Endothelial cell of umbilical vein (primary cell): Measurements from ENCODE around the gene CALML5. TPM values are rescaled to one million over a fixed set of nuclear protein-coding genes. Genes with fewer than 3 reads are reported as not detected.

Source experiments
- BruUV-seq: library from RNA; stranded (reverse); fragments of 400-500 nt; replicated peaks from 2 replicates; lab custom pipeline; 2021; lab: Mats Ljungman, UMichigan
- CTCF ChIA-PET: fragments of 300-600, 350-600 bp; sonication (Branson Sonifier 250); formaldehyde crosslinking; loops from one replicate; lab custom pipeline; 2021; ENCODE audit warnings: antibody characterized with exemption, inconsistent platforms; lab: Charles Lee
- POLR2A ChIA-PET: fragments of 300-600, 350-600 bp; sonication (Branson Sonifier 250); formaldehyde crosslinking; loops from one replicate; lab custom pipeline; 2021; ENCODE audit warnings: antibody characterized with exemption, inconsistent platforms; lab: Charles Lee
- DNase-seq: peaks from one replicate; pipeline ENCODE4 v3.0.0-alpha.2; 2011; ENCODE audit warnings: low read depth, low spot score
- FAIRE-seq: peaks from 2 replicates; lab custom pipeline; 2011; peaks lifted over from hg19 to GRCh38; lab: Jason Lieb, UNC
- H2AFZ ChIP-seq: 2 replicates; pipeline ENCODE4 v1.6.0; 2012; ENCODE audit warnings: low read depth, low read length, control low read depth, inconsistent platforms
- H3K27ac ChIP-seq: 2 replicates; pipeline ENCODE4 v1.5.1; 2011; ENCODE audit warnings: low read depth, mild to moderate bottlenecking, control low read depth, low read length, moderate library complexity; ENCODE audit not compliant: insufficient read depth
- H3K27me3 ChIP-seq, 2 experiments: 2 replicates each; pipeline versions ENCODE4 v1.6.0 to v1.6.1; 2011; ENCODE audit warnings: low read length in 2 of 2, mixed read lengths in 1 of 2; ENCODE audit not compliant: control insufficient read depth in 2 of 2, insufficient read depth in 2 of 2
- H3K36me3 ChIP-seq, 2 experiments: 2 replicates in 1 of 2; 3 replicates in 1 of 2; pipeline ENCODE4 v1.5.1; 2011; ENCODE audit warnings: low read length in 2 of 2, mild to moderate bottlenecking in 1 of 2, moderate library complexity in 1 of 2; ENCODE audit not compliant: control insufficient read depth in 2 of 2, insufficient read depth in 2 of 2; ENCODE audit errors: extremely low read depth in 1 of 2
- H3K4me1 ChIP-seq: 3 replicates; pipeline ENCODE4 v1.5.1; 2011; ENCODE audit warnings: mild to moderate bottlenecking, low read length; ENCODE audit not compliant: control insufficient read depth, insufficient read depth; ENCODE audit errors: extremely low read depth
- H3K4me2 ChIP-seq: 2 replicates; pipeline ENCODE4 v1.6.1; 2011; ENCODE audit warnings: low read length, control low read depth, mixed read lengths; ENCODE audit not compliant: insufficient read depth
- H3K4me3 ChIP-seq, 3 experiments: fragments of 200-600 bp in 1 of 3; sonication (generic), shearing (Covaris generic) in 1 of 3; replicated peaks in 1 of 3; 2 replicates each; pipeline ENCODE4 v1.5.1; 2011 to 2016; ENCODE audit warnings: control low read depth in 3 of 3, low read length in 3 of 3, mild to moderate bottlenecking in 2 of 3, inconsistent platforms in 1 of 3, low read depth in 1 of 3, moderate library complexity in 1 of 3; ENCODE audit not compliant: insufficient read depth in 1 of 3
- H3K79me2 ChIP-seq: 2 replicates; pipeline ENCODE4 v1.6.0; 2012; ENCODE audit warnings: low read length, inconsistent platforms; ENCODE audit not compliant: control insufficient read depth, insufficient read depth
- H3K9ac ChIP-seq: replicated peaks from 2 replicates; pipeline ENCODE3; 2011; ENCODE audit warnings: low read length, control low read depth; ENCODE audit not compliant: insufficient read depth; ENCODE audit errors: extremely low read depth
- H3K9me1 ChIP-seq: replicated peaks from 3 replicates; pipeline ENCODE4 v1.6.0; 2011; ENCODE audit warnings: mild to moderate bottlenecking, low read length; ENCODE audit not compliant: control insufficient read depth, insufficient read depth; ENCODE audit errors: extremely low read depth
- H3K9me3 ChIP-seq: replicated peaks from 2 replicates; pipeline ENCODE4 v1.5.1; 2012; ENCODE audit warnings: low read length, inconsistent platforms; ENCODE audit not compliant: control insufficient read depth, insufficient read depth
- H4K20me1 ChIP-seq: replicated peaks from 2 replicates; pipeline ENCODE3; 2011; ENCODE audit warnings: mild to moderate bottlenecking, low read length; ENCODE audit not compliant: control insufficient read depth, insufficient read depth; ENCODE audit errors: extremely low read depth
- EZH2 ChIP-seq: IDR thresholded peaks from 2 replicates; pipeline ENCODE4 v1.6.1; 2012; ENCODE audit warnings: borderline replicate concordance, low read depth, mild to moderate bottlenecking, moderate library complexity, low read length, inconsistent platforms; ENCODE audit not compliant: severe bottlenecking
- FOS ChIP-seq: IDR thresholded peaks from 2 replicates; pipeline ENCODE4 v1.6.1; 2011; ENCODE audit warnings: mild to moderate bottlenecking, low read length, moderate library complexity, borderline replicate concordance; ENCODE audit not compliant: insufficient read depth
- GATA2 ChIP-seq: IDR thresholded peaks from 2 replicates; pipeline ENCODE4 v1.7.0; 2011; ENCODE audit warnings: low read depth, mild to moderate bottlenecking, moderate library complexity, mixed read lengths, low read length; ENCODE audit not compliant: insufficient read length, insufficient read depth
- JUN ChIP-seq: IDR thresholded peaks from 2 replicates; pipeline ENCODE4 v1.6.1; 2011; ENCODE audit warnings: borderline replicate concordance, low read depth; ENCODE audit not compliant: insufficient read length, insufficient read depth
- MYC ChIP-seq: IDR thresholded peaks from one replicate; pipeline ENCODE4 v1.6.1; 2011; ENCODE audit warnings: mild to moderate bottlenecking, low read depth, low read length
- POLR2A ChIP-seq: IDR thresholded peaks from 2 replicates; pipeline ENCODE4 v1.6.1; 2012; ENCODE audit warnings: low read depth, mild to moderate bottlenecking, control low read depth, low read length
- POLR2AphosphoS5 ChIP-seq: IDR thresholded peaks from 2 replicates; pipeline ENCODE4 v1.6.1; 2012; ENCODE audit warnings: low read depth, mild to moderate bottlenecking, control low read depth, low read length, moderate library complexity; ENCODE audit not compliant: insufficient read depth
- dilution Hi-C: fragments of 300-500 bp; cut with MboI; formaldehyde crosslinking; loops from one replicate; pipeline ENCODE4 v1.15.0; 2019; ENCODE audit warnings: low sequenced_read_pairs; ENCODE audit not compliant: extremely low pct_ligation_motif_present
- intact Hi-C: fragments of 100-400 bp; cut with micrococcal nuclease; formaldehyde crosslinking; loops from one replicate; pipeline ENCODE4 v1.10.0; 2022
- polyA plus RNA-seq, 4 experiments: library from polyadenylated mRNA; depleted of rRNA in 3 of 4; stranded (reverse) in 3 of 4; unstranded in 1 of 4; fragments of >200 nt; gene quantifications; 2 replicates each; pipeline versions ENCODE4 v1.2.1 to v1.2.3, GENCODE V29; 2011 to 2012; ENCODE audit warnings: missing spikeins in 1 of 4
- total RNA-seq: library from RNA; stranded (reverse); gene quantifications from 2 replicates; pipeline ENCODE4 v1.2.3, GENCODE V29; 2021
- TF ChIP-seq, protein P1 (sequence below), 2 donors: IDR thresholded peaks; 1 replicate in 1 of 2; 2 replicates in 1 of 2; pipeline ENCODE4 v1.5.1; 2011; ENCODE audit warnings: low read length in 2 of 2, mild to moderate bottlenecking in 2 of 2, moderate library complexity in 2 of 2, control low read depth in 1 of 2, inconsistent platforms in 1 of 2, low read depth in 1 of 2; ENCODE audit not compliant: insufficient read depth in 1 of 2; ENCODE audit errors: extremely low read depth in 1 of 2

The CALML5 gene
- total and polyA plus RNA-seq, 2 donors (not counting 3 experiments of a cell fraction or from before 2014, with no cell fraction given) = not detected

DNA sequence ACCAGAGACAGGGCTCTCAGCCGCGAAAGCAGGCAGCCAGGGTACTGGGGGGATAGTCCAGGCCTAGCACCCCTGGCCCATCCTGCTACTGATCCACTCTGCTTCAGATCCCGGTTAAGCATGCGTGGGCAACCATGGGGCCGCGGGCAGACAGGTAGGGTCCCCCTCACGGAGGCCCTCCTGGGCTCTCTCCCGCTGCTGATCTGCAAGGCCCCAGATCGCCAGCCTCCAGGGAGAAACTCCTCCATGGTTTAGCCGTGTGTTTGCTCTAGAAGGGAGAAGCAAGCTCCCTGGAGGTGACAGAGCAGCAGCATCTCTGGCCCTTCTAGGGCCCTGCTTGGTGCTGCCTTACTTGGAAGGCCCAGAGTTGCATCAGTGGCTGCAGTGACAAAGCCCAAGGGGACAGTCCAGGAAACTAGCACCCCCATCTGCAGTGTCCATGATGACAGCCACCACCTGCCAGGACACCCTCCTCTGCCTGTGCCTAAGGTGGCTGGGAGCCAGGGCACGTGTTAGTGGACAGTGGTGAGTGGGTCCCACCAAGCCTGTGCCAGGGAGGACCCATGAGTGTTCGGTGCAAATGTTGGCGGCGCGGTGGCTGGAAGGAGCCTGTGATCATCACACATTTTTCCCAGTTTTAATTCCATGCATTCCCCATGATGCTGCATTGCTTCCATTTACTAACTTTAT, 29.2 kb downstream of the CALML5 start:
- TF ChIP-seq FOS (no peak), JUN (no peak), POLR2A (no peak), MYC (no peak), GATA2 (no peak), POLR2AphosphoS5 (no peak), EZH2 (no peak)
- TF ChIP-seq, protein P1, sequence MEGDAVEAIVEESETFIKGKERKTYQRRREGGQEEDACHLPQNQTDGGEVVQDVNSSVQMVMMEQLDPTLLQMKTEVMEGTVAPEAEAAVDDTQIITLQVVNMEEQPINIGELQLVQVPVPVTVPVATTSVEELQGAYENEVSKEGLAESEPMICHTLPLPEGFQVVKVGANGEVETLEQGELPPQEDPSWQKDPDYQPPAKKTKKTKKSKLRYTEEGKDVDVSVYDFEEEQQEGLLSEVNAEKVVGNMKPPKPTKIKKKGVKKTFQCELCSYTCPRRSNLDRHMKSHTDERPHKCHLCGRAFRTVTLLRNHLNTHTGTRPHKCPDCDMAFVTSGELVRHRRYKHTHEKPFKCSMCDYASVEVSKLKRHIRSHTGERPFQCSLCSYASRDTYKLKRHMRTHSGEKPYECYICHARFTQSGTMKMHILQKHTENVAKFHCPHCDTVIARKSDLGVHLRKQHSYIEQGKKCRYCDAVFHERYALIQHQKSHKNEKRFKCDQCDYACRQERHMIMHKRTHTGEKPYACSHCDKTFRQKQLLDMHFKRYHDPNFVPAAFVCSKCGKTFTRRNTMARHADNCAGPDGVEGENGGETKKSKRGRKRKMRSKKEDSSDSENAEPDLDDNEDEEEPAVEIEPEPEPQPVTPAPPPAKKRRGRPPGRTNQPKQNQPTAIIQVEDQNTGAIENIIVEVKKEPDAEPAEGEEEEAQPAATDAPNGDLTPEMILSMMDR (IDR thresholded peaks at IDR 0.05; ENCODE audit: extremely low read depth in 1 of 2, insufficient read depth in 1 of 2, low read depth in 1 of 2, low read length in 2 of 2) = no peak
- Histone ChIP-seq H3K4me3 (no peak overlapping the region), H2AFZ (no peak overlapping the region), H3K36me3 (no peaks in the 10 kb centered on the region), H3K4me1 (no peaks in the 10 kb centered on the region), H3K27ac (no peak overlapping the region), H3K4me2 (no peak overlapping the region), H3K9me3 (no peaks in the 10 kb centered on the region), H3K27me3 (no peaks in the 10 kb centered on the region), H3K9ac (no peak overlapping the region), H4K20me1 (no peaks in the 10 kb centered on the region), H3K79me2 (no peaks in the 10 kb centered on the region), H3K9me1 (no peaks in the 10 kb centered on the region)
- ChIA-PET POLR2A (no interaction called here), CTCF (interaction anchor here (1.5 kb wide), 1 partner anchor 160 kb away, joined by 3 read pairs; no protein-coding TSS in a partner anchor)
- dilution Hi-C loops = no loop called here
- FAIRE-seq (no peak), DNase-seq (no peak)
- BruUV-seq = no TSS peak
- intact Hi-C loops = no loop called here
